Activated CD4-positive, CD25-positive, alpha-beta regulatory T cell treated with anti-CD3 and anti-CD28 coated beads, Interleukin-2, amount 50 U/mL, for 72 hours (primary cell): Measurements from ENCODE around the gene PHYKPL.

Source experiments
- DNase-seq: peaks from one replicate; pipeline ENCODE4 v3.0.0; 2021

Gene PHYKPL

GRCh38 chr5:178180141-178180863 lies 52.3 kb downstream of the PHYKPL start:
- no peak for DNase-seq

GRCh38 chr5:178177569-178177968 lies 55.0 kb downstream of the PHYKPL start:
- DNase-seq, result no peak

GRCh38 chr5:178176791-178177190 lies 55.8 kb downstream of the PHYKPL start:
- DNase-seq, result no peak

- DNase-seq, result no peak
Observed at GRCh38 chr5:178174456-178174855, 58.1 kb downstream of the PHYKPL start.

- no peak for DNase-seq
Observed at GRCh38 chr5:178170455-178170854, 62.1 kb downstream of the PHYKPL start.

- no peak for DNase-seq
Observed at GRCh38 chr5:178165581-178165980, 67.0 kb downstream of the PHYKPL start.

- DNase-seq, result peak; percentile 96
Observed at GRCh38 chr5:178163772-178164735, 68.5 kb downstream of the PHYKPL start.

GRCh38 chr5:178162481-178162880 lies 70.1 kb downstream of the PHYKPL start:
- no peak for DNase-seq

GRCh38 chr5:178160176-178160575 lies 72.4 kb downstream of the PHYKPL start:
- DNase-seq, result no peak
